ENCODE data around the gene CASK.

The CASK gene

GRCh38 chrX:41542135-41542534, 381.2 kb downstream of the CASK start:
- Histone ChIP-seq H3K27ac (ENCODE audit: low read length) (no peak overlapping the region), H3F3A (ENCODE audit: insufficient read depth, low read length) (no peaks in the 10 kb centered on the region), H3K27me3 (replicated peaks; ENCODE audit: insufficient read depth, low read length) (no peaks in the 10 kb centered on the region)

GRCh38 chrX:41541386-41541785, 382.0 kb downstream of the CASK start:
- no peaks in the 10 kb centered on the region for H3K79me2 ChIP-seq (ENCODE audit: low read length)
- DNase-seq, result no peak
- H3K9me3 ChIP-seq (replicated peaks; ENCODE audit: insufficient read depth, low read length), result no peaks in the 10 kb centered on the region
- H3K9me2 ChIP-seq (replicated peaks; ENCODE audit: insufficient read depth, low read length), result no peaks in the 10 kb centered on the region
- no peaks in the 10 kb centered on the region for H4K20me1 ChIP-seq (ENCODE audit: insufficient read depth, low read length)
- no peak overlapping the region for H3K4me3 ChIP-seq (ENCODE audit: low read length)
- H3K36me3 ChIP-seq (replicated peaks; ENCODE audit: insufficient read depth, low read length), result no peaks in the 10 kb centered on the region
- TF ChIP-seq EZH2 (optimal IDR thresholded peaks at IDR 0.05; ENCODE audit: low read depth, low read length), result no peak
- no peak for TF ChIP-seq EZH2phosphoT487 (IDR thresholded peaks at IDR 0.05; ENCODE audit: low read length)
- no peak for TF ChIP-seq CTCF (IDR thresholded peaks at IDR 0.05; ENCODE audit: low read length)
- H3K27ac ChIP-seq (ENCODE audit: low read length), result no peak overlapping the region
- no peak overlapping the region for H2AFZ ChIP-seq (ENCODE audit: low read length)
- H3K9ac ChIP-seq (ENCODE audit: low read length), result no peak overlapping the region
- H3K27me3 ChIP-seq (replicated peaks; ENCODE audit: insufficient read depth, low read length), result no peaks in the 10 kb centered on the region
- H3F3A ChIP-seq (ENCODE audit: insufficient read depth, low read length), result no peaks in the 10 kb centered on the region
- H3K4me1 ChIP-seq (ENCODE audit: low read length), result no peaks in the 10 kb centered on the region
- H3K4me2 ChIP-seq (ENCODE audit: low read depth, low read length), result no peak overlapping the region

More at GRCh38 chrX:41542135-41542534, 381.2 kb downstream of the CASK start:
- H3K9ac ChIP-seq (ENCODE audit: low read length), result no peak overlapping the region
- H3K36me3 ChIP-seq (replicated peaks; ENCODE audit: insufficient read depth, low read length), result no peaks in the 10 kb centered on the region
- H2AFZ ChIP-seq (ENCODE audit: low read length), result no peak overlapping the region
- DNase-seq, result no peak
- H4K20me1 ChIP-seq (ENCODE audit: insufficient read depth, low read length), result no peaks in the 10 kb centered on the region
- no peak for TF ChIP-seq EZH2 (optimal IDR thresholded peaks at IDR 0.05; ENCODE audit: low read depth, low read length)
- no peak for TF ChIP-seq CTCF (IDR thresholded peaks at IDR 0.05; ENCODE audit: low read length)
- TF ChIP-seq EZH2phosphoT487 (IDR thresholded peaks at IDR 0.05; ENCODE audit: low read length), result no peak
- no peak overlapping the region for H3K4me2 ChIP-seq (ENCODE audit: low read depth, low read length)
- H3K4me3 ChIP-seq (ENCODE audit: low read length), result no peak overlapping the region
- no peaks in the 10 kb centered on the region for H3K79me2 ChIP-seq (ENCODE audit: low read length)
- H3K9me3 ChIP-seq (replicated peaks; ENCODE audit: insufficient read depth, low read length), result no peaks in the 10 kb centered on the region
- H3K9me2 ChIP-seq (replicated peaks; ENCODE audit: insufficient read depth, low read length), result no peaks in the 10 kb centered on the region
- H3K4me1 ChIP-seq (ENCODE audit: low read length), result no peaks in the 10 kb centered on the region

GRCh38 chrX:41538707-41539106, 384.6 kb downstream of the CASK start:
- Histone ChIP-seq H3K9me2 (replicated peaks; ENCODE audit: insufficient read depth, low read length) (no peaks in the 10 kb centered on the region), H3K27ac (ENCODE audit: low read length) (no peak overlapping the region), H3K4me2 (ENCODE audit: low read depth, low read length) (no peak overlapping the region), H3K9ac (ENCODE audit: low read length) (no peak overlapping the region), H3K79me2 (ENCODE audit: low read length) (no peaks in the 10 kb centered on the region), H3K9me3 (replicated peaks; ENCODE audit: insufficient read depth, low read length) (no peaks in the 10 kb centered on the region), H4K20me1 (ENCODE audit: insufficient read depth, low read length) (no peaks in the 10 kb centered on the region), H3K36me3 (replicated peaks; ENCODE audit: insufficient read depth, low read length) (no peaks in the 10 kb centered on the region), H3F3A (ENCODE audit: insufficient read depth, low read length) (no peaks in the 10 kb centered on the region), H3K4me3 (ENCODE audit: low read length) (no peak overlapping the region), H3K27me3 (replicated peaks; ENCODE audit: insufficient read depth, low read length) (no peaks in the 10 kb centered on the region), H3K4me1 (ENCODE audit: low read length) (no peaks in the 10 kb centered on the region), H2AFZ (ENCODE audit: low read length) (no peak overlapping the region)
- no peak for DNase-seq
- TF ChIP-seq EZH2 (optimal IDR thresholded peaks at IDR 0.05; ENCODE audit: low read depth, low read length) (no peak), EZH2phosphoT487 (IDR thresholded peaks at IDR 0.05; ENCODE audit: low read length) (no peak), CTCF (IDR thresholded peaks at IDR 0.05; ENCODE audit: low read length) (no peak)
